Thymus (tissue), 14 donors: ENCODE data around the gene LMLN. TPM values are rescaled to one million over a fixed set of nuclear protein-coding genes. Genes with fewer than 3 reads are reported as not detected.
A peak's percentile ranks its signal among the peaks of the same experiment; 100 is the strongest.
"Not testable (repeated sequence)": the region's sequence is repeated elsewhere in the genome, so short reads cannot be mapped to it uniquely, and the experiment has no call there.

Experiments used
- DNase-seq, 9 donors: peaks; one replicate each; pipeline ENCODE4 v3.0.0-alpha.2; 2013; ENCODE audit warnings: low spot score in 9 of 9, low read depth in 6 of 9, missing footprints in 1 of 9
- H3K27ac ChIP-seq, 2 donors: one replicate each; pipeline ENCODE4 v1.5.1; 2013; ENCODE audit warnings: control low read depth in 1 of 2, low read depth in 1 of 2, low read length in 1 of 2, mild to moderate bottlenecking in 1 of 2, moderate library complexity in 1 of 2
- H3K27me3 ChIP-seq, 2 donors: one replicate each; pipeline ENCODE4 v1.5.1; 2013; ENCODE audit warnings: low read length in 1 of 2; ENCODE audit not compliant: control insufficient read depth in 2 of 2, insufficient read depth in 1 of 2
- H3K36me3 ChIP-seq, 2 donors: one replicate each; pipeline ENCODE4 v1.5.1; 2013; ENCODE audit warnings: low read length in 1 of 2, mild to moderate bottlenecking in 1 of 2, moderate library complexity in 1 of 2; ENCODE audit not compliant: control insufficient read depth in 2 of 2, insufficient read depth in 2 of 2
- H3K4me1 ChIP-seq, 2 donors: one replicate each; pipeline ENCODE4 v1.5.1; 2013; ENCODE audit warnings: low read length in 2 of 2; ENCODE audit not compliant: control insufficient read depth in 2 of 2, insufficient read depth in 2 of 2
- H3K4me3 ChIP-seq, 2 donors: one replicate each; pipeline ENCODE4 v1.5.1; 2013; ENCODE audit warnings: low read length in 2 of 2, control low read depth in 1 of 2, mild to moderate bottlenecking in 1 of 2
- H3K9me3 ChIP-seq, 2 donors: one replicate each; pipeline ENCODE4 v1.5.1; 2013; ENCODE audit warnings: low read length in 1 of 2, mild to moderate bottlenecking in 1 of 2; ENCODE audit not compliant: control insufficient read depth in 2 of 2, insufficient read depth in 1 of 2
- WGBS: extraction: QIAGEN DNeasy Blood & Tissue Kit; methylation state at CpG from one replicate; pipeline ENCODE4 v1.1.7; 2013; 5-methylcytosine and 5-hydroxymethylcytosine counted together
- long read RNA-seq, 10 donors: transcript quantifications; one replicate each; lab custom pipeline, GENCODE V29; 2026
- polyA plus RNA-seq: library from polyadenylated mRNA; stranded (reverse); fragments of 200-250 nt; gene quantifications from one replicate; pipeline ENCODE4 v1.2.3, GENCODE V29; 2013
- total RNA-seq: library from RNA; stranded (reverse); fragments of 120-200 nt; gene quantifications from one replicate; pipeline ENCODE4 v1.2.4, GENCODE V29; 2013
- donor health status: healthy.

LMLN gene, protein sequence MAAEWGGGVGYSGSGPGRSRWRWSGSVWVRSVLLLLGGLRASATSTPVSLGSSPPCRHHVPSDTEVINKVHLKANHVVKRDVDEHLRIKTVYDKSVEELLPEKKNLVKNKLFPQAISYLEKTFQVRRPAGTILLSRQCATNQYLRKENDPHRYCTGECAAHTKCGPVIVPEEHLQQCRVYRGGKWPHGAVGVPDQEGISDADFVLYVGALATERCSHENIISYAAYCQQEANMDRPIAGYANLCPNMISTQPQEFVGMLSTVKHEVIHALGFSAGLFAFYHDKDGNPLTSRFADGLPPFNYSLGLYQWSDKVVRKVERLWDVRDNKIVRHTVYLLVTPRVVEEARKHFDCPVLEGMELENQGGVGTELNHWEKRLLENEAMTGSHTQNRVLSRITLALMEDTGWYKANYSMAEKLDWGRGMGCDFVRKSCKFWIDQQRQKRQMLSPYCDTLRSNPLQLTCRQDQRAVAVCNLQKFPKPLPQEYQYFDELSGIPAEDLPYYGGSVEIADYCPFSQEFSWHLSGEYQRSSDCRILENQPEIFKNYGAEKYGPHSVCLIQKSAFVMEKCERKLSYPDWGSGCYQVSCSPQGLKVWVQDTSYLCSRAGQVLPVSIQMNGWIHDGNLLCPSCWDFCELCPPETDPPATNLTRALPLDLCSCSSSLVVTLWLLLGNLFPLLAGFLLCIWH
- total RNA-seq (1.4 TPM), polyA plus RNA-seq (2.2 TPM)
- long read RNA-seq, donor 1: 0 reads
- long read RNA-seq, donor 2: 0 reads
- long read RNA-seq, donor 3, partial matches to known transcripts: 0 of 1 reads
- long read RNA-seq, donor 3, other reads (novel, unspliced or antisense): 0 of 1 reads
- long read RNA-seq, donor 4, full-length matches to known transcripts: 2 of 2 reads
- long read RNA-seq, donor 4, partial matches to known transcripts: 0 of 2 reads
- long read RNA-seq, donor 4, other reads (novel, unspliced or antisense): 0 of 2 reads
- long read RNA-seq, donor 5: 0 reads
- long read RNA-seq, donor 6: 0 reads
- long read RNA-seq, donor 7: 0 reads
- long read RNA-seq, donor 8: 0 reads
- long read RNA-seq, donor 9: 0 reads
- long read RNA-seq, donor 10: 0 reads

DNA sequence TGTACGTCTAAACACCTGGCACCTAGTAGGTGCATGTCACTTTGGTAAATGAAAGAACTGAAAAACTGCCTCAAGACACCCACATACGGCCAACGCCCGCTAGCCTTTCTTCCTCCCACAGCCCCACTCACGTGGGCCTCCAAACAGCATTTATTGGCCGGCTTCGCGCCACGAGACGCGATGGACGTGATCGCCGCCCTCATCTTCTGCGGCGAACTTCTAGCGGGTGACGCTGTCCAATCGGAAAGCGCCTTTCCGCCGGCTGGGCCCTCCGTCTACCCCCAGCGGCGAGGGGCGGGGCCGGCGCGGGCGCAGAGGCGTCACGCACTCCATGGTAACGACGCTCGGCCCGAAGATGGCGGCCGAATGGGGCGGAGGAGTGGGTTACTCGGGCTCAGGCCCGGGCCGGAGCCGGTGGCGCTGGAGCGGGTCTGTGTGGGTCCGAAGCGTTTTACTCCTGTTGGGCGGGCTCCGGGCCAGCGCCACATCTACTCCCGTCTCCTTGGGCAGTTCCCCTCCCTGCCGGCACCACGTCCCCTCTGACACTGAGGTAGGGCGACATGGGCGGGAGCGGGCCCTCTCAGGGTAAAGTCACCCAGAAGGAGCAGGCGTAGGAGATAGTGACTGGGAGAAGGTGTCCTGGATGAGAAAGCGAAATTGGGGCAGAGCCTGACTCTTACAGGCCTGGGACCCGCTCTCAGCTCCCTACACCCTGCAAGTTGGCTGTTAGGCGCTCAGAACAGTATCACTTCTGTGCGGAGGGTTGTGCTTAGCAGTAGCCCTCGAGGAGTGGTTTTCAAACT is at the start of gene LMLN:
Gene LMLN, plus strand, starts transcription at position 327 of the 803 bp plus-strand sequence. Its CDS starts 29 bp downstream, at position 356.
- under 1% methylated on average over 62 of the region's 62 CpGs for WGBS
- Histone ChIP-seq H3K4me1 (peaks cover 9 to 18% of the 10 kb centered on the region in 2 donors), H3K27me3 (peaks cover 0 to 3% of the 10 kb centered on the region in 2 donors)

DNA sequence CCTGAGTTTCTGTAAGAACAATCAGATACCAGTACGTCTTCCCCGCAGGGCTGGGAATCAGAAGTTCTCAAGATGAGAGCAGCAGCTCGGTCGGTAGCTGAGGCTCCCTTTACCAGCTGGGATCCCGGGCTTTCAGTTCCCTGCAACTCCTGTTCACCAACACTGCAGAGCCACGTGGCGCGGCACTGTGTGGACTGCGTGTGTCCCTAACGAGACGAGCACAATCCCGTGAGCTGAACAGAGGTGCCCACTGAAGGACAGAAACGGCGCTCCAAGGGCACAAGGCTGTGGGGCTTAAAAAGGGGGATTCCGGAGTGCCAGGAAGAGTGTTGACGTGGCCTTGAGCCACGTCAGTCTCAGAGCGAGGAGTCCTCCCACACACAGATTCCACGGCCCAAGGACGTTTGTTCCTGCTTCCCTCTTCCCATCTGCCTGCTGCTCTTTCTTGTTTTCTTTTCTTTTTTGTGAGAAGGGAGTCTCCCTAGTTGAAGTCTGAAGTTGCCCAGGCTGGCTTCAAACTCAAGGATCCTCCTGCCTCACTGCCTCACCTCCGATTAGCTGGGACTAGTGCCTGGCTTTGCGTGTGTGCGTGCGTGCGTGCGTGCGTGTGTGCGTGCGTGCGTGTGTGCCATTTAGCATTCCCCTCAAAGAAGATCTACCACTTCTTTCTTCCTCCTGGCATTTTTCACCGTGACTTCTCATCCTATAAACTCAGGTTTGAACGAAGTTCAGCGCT is 47.1 kb upstream of the LMLN start:
- Histone ChIP-seq H3K27me3 (no peaks in the 10 kb centered on the region), H3K4me3 (no peak overlapping the region), H3K27ac (no peak overlapping the region), H3K9me3 (no peaks in the 10 kb centered on the region), H3K4me1 (no peaks in the 10 kb centered on the region), H3K36me3 (no peaks in the 10 kb centered on the region)
- WGBS: 95% methylated on average over 33 of the region's 33 CpGs
- no peak for DNase-seq

More for the DNA sequence above, at the start of gene LMLN:
- Histone ChIP-seq H3K36me3 (peaks cover 18 to 24% of the 10 kb centered on the region in 2 donors), H3K4me3 (peak within 1 kb of the TSS; percentile 61 to 85), H3K27ac (peak within 1 kb of the TSS; percentile 39 to 62), H3K9me3 (no peaks in the 10 kb centered on the region)
- DNase-seq: peak; percentile 83 to 96 (median 87)

DNA sequence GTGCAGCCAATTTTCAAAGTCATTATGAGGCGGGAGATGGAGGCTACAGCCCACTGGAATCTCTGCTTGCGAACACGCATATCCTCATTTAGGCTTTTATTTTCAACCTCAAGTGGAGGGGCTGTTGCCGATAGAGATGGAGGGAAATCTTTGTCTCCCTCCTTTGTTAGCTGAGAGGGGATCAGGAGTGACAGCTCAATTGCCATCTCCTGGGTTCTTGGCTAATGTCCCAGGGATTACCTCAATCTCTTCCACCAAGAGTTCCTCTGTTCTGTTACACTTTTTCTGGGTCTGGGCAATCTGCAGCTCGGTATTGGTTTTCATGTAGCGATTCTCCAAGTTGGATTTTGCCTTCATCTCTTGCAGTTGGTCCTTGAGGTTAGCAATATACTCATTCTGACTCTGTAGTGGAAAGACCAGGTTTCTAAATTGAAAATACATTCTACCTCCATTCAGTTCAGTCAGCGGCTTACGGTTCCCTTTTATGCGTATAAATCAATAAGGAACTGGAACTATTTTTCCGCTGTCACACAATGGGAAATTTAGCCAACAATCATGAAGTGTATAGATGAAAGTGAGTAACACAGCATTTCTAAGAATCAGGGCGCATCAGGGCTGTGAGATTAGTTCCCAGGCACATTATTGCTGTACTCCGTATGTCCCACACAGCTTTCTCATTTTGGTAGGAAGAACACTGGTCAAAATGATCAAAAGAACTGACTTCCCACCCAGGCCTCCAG is 46.2 kb upstream of the LMLN start:
- DNase-seq: no peak
- Histone ChIP-seq H3K4me3 (no peak overlapping the region), H3K36me3 (no peaks in the 10 kb centered on the region), H3K9me3 (no peaks in the 10 kb centered on the region), H3K27ac (no peak overlapping the region), H3K27me3 (no peaks in the 10 kb centered on the region), H3K4me1 (no peaks in the 10 kb centered on the region)
- WGBS: 98% methylated on average over 12 of the region's 12 CpGs

DNA sequence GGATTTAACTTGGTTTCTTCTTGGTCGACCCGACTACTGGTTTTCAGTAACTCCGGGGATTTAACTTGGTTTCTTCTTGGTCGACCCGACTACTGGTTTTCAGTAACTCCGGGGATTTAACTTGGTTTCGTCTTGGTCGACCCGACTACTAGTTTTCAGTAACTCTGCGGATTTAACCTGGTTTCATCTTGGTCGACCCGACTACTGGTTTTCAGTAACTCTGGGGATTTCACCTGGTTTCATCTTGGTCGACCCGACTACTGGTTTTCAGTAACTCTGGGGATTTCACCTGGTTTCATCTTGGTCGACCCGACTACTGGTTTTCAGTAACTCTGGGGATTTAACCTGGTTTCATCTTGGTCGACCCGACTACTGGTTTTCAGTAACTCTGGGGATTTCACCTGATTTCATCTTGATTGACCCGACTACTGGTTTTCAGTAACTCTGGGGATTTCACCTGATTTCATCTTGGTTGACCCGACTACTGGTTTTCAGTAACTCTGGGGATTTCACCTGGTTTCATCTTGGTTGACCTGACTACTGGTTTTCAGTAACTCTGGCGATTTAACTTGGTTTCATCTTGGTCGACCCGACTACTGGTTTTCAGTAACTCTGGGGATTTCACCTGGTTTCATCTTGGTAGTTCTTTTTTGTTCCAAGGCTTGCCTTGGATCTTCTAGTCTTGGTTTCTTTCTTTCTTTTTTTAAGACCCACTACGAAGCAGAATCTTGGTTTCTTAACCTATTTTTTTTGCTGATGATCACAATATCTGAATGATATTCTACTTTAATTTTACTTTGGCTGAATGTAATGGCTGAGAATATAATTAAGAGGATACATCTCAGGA is 38.4 kb upstream of the LMLN start:
- 88% methylated on average over 22 of the region's 24 CpGs for WGBS
- not testable (repeated sequence) for H3K9me3 ChIP-seq, DNase-seq

DNA sequence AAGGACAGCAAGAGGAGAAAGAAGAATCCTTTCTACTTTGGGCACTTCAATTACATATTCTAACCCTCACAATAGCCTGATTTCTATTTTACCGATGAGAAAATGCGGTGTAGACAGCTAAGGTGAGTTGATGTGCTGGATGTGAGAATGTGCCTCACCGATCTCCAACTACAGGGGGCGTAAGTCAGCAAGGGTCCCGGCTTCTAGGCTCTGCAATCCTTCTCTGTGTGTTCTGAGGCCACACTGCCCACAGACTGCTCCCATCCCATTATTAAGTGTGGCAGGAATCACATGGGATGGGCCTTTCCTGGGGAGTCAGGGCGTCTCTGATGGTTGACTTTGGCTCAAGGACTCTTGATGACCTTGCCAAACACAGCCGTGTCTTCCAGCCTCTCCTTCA is 33.6 kb upstream of the LMLN start:
- Histone ChIP-seq H3K36me3 (no peaks in the 10 kb centered on the region), H3K9me3 (no peaks in the 10 kb centered on the region), H3K27me3 (no peaks in the 10 kb centered on the region), H3K27ac (no peak overlapping the region), H3K4me3 (no peak overlapping the region), H3K4me1 (no peaks in the 10 kb centered on the region)
- 91% methylated on average over 7 of the region's 7 CpGs for WGBS
- no peak for DNase-seq

More for the DNA sequence above, 38.4 kb upstream of the LMLN start:
- H3K4me3 ChIP-seq, H3K4me1 ChIP-seq, H3K27me3 ChIP-seq, H3K36me3 ChIP-seq, H3K27ac ChIP-seq: not testable (repeated sequence)

DNA sequence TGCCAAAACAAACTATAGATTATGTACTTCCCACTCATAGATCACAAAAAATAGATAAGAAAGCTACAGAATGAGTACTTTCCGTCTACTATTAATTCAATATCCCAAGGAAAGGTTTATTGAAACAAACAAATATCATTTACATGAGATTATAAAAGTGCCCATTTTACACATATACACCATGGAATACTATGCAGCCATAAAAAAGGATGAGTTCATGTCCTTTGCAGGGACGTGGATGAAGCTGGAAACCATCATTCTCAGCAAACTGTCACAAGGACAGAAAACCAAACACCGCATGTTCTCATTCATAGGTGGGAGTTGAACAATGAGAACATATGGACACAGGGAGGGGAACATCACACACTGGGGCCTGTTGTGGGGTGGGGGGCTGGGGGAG is 32.4 kb upstream of the LMLN start:
- H3K9me3 ChIP-seq, H3K4me1 ChIP-seq, H3K4me3 ChIP-seq, H3K27me3 ChIP-seq, DNase-seq, H3K27ac ChIP-seq, H3K36me3 ChIP-seq: not testable (repeated sequence)
- WGBS: 97% methylated on average over 3 of the region's 3 CpGs

DNA sequence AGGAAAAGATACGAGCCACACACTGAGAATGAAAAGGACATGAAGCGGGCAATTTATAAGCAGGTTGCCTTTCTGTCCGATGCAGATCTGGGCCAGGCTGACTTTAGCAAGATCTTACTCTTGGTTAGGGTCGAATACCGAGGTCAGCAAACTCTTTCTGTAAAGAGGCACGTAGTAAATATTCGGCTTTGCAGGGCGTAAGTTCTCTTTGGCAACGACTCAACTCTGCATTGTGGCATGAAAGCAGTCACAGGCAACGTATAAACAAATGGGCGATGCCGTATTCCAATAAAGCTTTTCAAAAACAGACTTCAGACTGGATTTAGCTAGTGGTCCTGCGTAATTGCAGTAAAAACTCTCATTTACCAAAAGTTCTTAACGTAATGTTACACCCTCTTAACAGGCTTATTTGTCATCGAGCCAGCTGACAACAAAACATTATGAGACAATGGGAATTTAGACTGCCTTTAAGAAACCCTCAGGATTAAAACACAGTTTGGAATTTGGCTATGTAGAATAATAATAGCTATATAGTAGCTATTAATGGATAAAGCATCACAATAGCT is 23.1 kb upstream of the LMLN start:
- Histone ChIP-seq H3K27me3 (no peaks in the 10 kb centered on the region), H3K27ac (no peak overlapping the region), H3K4me3 (no peak overlapping the region), H3K36me3 (no peaks in the 10 kb centered on the region), H3K4me1 (no peaks in the 10 kb centered on the region), H3K9me3 (no peaks in the 10 kb centered on the region)
- 97% methylated on average over 15 of the region's 15 CpGs for WGBS
- no peak for DNase-seq
